Lower leg skin (tissue), 4 donors: ENCODE data around the gene SPCS3. TPM values are rescaled to one million over a fixed set of nuclear protein-coding genes. Genes with fewer than 3 reads are reported as not detected.

Experiments used
- DNase-seq, 2 donors: peaks; one replicate each; pipeline ENCODE4 v3.0.0-alpha.2; 2019; ENCODE audit warnings: low spot score in 2 of 2
- H3K4me3 ChIP-seq: fragments of 200-600 bp; sonication (generic); 2 replicates; pipeline ENCODE4 v1.5.1; 2017; ENCODE audit warnings: mild to moderate bottlenecking, low read depth; ENCODE audit not compliant: poor library complexity, severe bottlenecking
- CTCF ChIP-seq, 3 donors: fragments of 450-650 bp; IDR thresholded peaks; one replicate each; pipeline ENCODE4 v1.5.1; 2016; ENCODE audit warnings: antibody characterized with exemption in 3 of 3, mild to moderate bottlenecking in 3 of 3, moderate library complexity in 2 of 3
- POLR2A ChIP-seq, 2 donors: fragments of 450-650 bp; IDR thresholded peaks; one replicate each; pipeline ENCODE4 v1.6.1; 2016 to 2017; ENCODE audit warnings: antibody characterized with exemption in 2 of 2, mild to moderate bottlenecking in 1 of 2, moderate library complexity in 1 of 2
- WGBS, 2 donors: methylation state at CpG; one replicate each; pipeline ENCODE4 v1.1.5; 2018; 5-methylcytosine and 5-hydroxymethylcytosine counted together
- intact Hi-C: fragments of 100-400 bp; cut with DNase I; formaldehyde crosslinking; loops from one replicate; pipeline ENCODE4 v1.15.0; 2023; ENCODE audit warnings: low total_unique reads
- total RNA-seq, 4 donors: library from RNA; depleted of rRNA; stranded (reverse); fragments of >200 nt; gene quantifications; one replicate each; pipeline ENCODE4 v1.1.0, GENCODE V29; 2016

The SPCS3 gene
- total RNA-seq, 4 donors from 2014 or later = 39.8 to 54.5 (median 44.3) TPM

- no peak overlapping the region for H3K4me3 ChIP-seq
- WGBS, 2 donors = 53 to 65% methylated on average over 2 of the region's 2 CpGs
- TF ChIP-seq POLR2A (IDR thresholded peaks at IDR 0.05) (no peak), CTCF (IDR thresholded peaks at IDR 0.05) (no peak)
- no peak for DNase-seq
- intact Hi-C loops = no loop called here
These were observed 39.8 kb downstream of the SPCS3 start for GRCh38 chr4:176359590-176359989.

GRCh38 chr4:176360446-176360845 is 40.7 kb downstream of the SPCS3 start:
- DNase-seq = no peak
- H3K4me3 ChIP-seq = no peak overlapping the region
- intact Hi-C loops = no loop called here
- TF ChIP-seq CTCF (IDR thresholded peaks at IDR 0.05) (no peak), POLR2A (IDR thresholded peaks at IDR 0.05) (no peak)

- TF ChIP-seq CTCF (IDR thresholded peaks at IDR 0.05) (no peak), POLR2A (IDR thresholded peaks at IDR 0.05) (no peak)
- DNase-seq = no peak
- intact Hi-C loops = no loop called here
- 48 to 69% methylated on average over 1 of the region's 1 CpG for WGBS, 2 donors
- H3K4me3 ChIP-seq = no peak overlapping the region
These were observed 43.3 kb downstream of the SPCS3 start for GRCh38 chr4:176363072-176363471.

- no peak for DNase-seq
- intact Hi-C loops = no loop called here
- no peak for TF ChIP-seq CTCF (IDR thresholded peaks at IDR 0.05)
- TF ChIP-seq POLR2A (IDR thresholded peaks at IDR 0.05) = no peak
- no peak overlapping the region for H3K4me3 ChIP-seq
- WGBS, 2 donors = 82 to 92% methylated on average over 8 of the region's 8 CpGs
These were observed 48.2 kb downstream of the SPCS3 start for GRCh38 chr4:176367771-176368465.

GRCh38 chr4:176376032-176376614 is 56.4 kb downstream of the SPCS3 start:
- 5 to 9% methylated on average over 2 of the region's 2 CpGs for WGBS, 2 donors
- TF ChIP-seq CTCF (IDR thresholded peaks at IDR 0.05) = no peak
- no peak for TF ChIP-seq POLR2A (IDR thresholded peaks at IDR 0.05)
- DNase-seq = no peak
- intact Hi-C loops = no loop called here
- no peak overlapping the region for H3K4me3 ChIP-seq

GRCh38 chr4:176377780-176378179 is 58.0 kb downstream of the SPCS3 start:
- intact Hi-C loops = no loop called here
- H3K4me3 ChIP-seq = no peak overlapping the region
- TF ChIP-seq CTCF (IDR thresholded peaks at IDR 0.05) (no peak), POLR2A (IDR thresholded peaks at IDR 0.05) (no peak)
- DNase-seq = no peak
